IMR-90 (cell line): Measurements from ENCODE around the gene SETDB1. TPM values are rescaled to one million over a fixed set of nuclear protein-coding genes. Genes with fewer than 3 reads are reported as not detected.

Source experiments
- ATAC-seq: fragments of 200-7000 bp; cut with Tn5 transposase; 2 replicates; pipeline ENCODE4 v1.9.1; 2020; ENCODE audit warnings: low read depth, mild to moderate bottlenecking, moderate library complexity
- BruUV-seq: library from RNA; stranded (reverse); fragments of 400-500 nt; replicated peaks from 2 replicates; lab custom pipeline; 2021; lab: Mats Ljungman, UMichigan
- CTCF ChIA-PET: fragments of 300-600 bp; formaldehyde crosslinking; extraction: SDS; loops from one replicate; lab custom pipeline; 2021; ENCODE audit warnings: antibody characterized with exemption; lab: Yijun Ruan, JAX
- POLR2A ChIA-PET: fragments of 300-600 bp; sonication (Branson Sonifier 250); formaldehyde crosslinking; loops from one replicate; lab custom pipeline; 2022; ENCODE audit warnings: antibody characterized with exemption; ENCODE audit not compliant: unreplicated experiment; lab: Charles Lee
- DNase-seq: peaks from one replicate; pipeline ENCODE4 v3.0.0; 2013
- H2AFZ ChIP-seq: replicated peaks from 2 replicates; pipeline ENCODE3; 2013; ENCODE audit warnings: low read length, mild to moderate bottlenecking; ENCODE audit not compliant: poor library complexity
- H2AK5ac ChIP-seq: 2 replicates; pipeline ENCODE4 v1.6.1; 2013; ENCODE audit warnings: low read depth, low read length, inconsistent platforms
- H2AK9ac ChIP-seq: replicated peaks from 2 replicates; pipeline ENCODE3; 2013; ENCODE audit warnings: mild to moderate bottlenecking, low read depth, low read length, moderate library complexity; ENCODE audit not compliant: poor library complexity
- H2BK120ac ChIP-seq: 2 replicates; pipeline ENCODE4 v1.6.1; 2013; ENCODE audit warnings: low read depth, low read length, inconsistent platforms
- H2BK15ac ChIP-seq: 3 replicates; pipeline ENCODE4 v1.6.1; 2013; ENCODE audit warnings: low read depth, low read length, inconsistent platforms
- H2BK20ac ChIP-seq: 2 replicates; pipeline ENCODE4 v1.6.1; 2013; ENCODE audit warnings: low read depth, mild to moderate bottlenecking, inconsistent platforms, low read length, moderate library complexity
- H2BK5ac ChIP-seq: 2 replicates; pipeline ENCODE4 v1.6.1; 2013; ENCODE audit warnings: mild to moderate bottlenecking, low read depth, low read length, inconsistent platforms; ENCODE audit not compliant: poor library complexity, severe bottlenecking
- H3K14ac ChIP-seq: replicated peaks from 2 replicates; pipeline ENCODE4 v1.6.1; 2013; ENCODE audit warnings: low read depth, low read length, inconsistent platforms
- H3K18ac ChIP-seq: 2 replicates; pipeline ENCODE4 v1.6.1; 2013; ENCODE audit warnings: low read depth, low read length, control low read depth
- H3K23ac ChIP-seq: 2 replicates; pipeline ENCODE4 v1.6.1; 2013; ENCODE audit warnings: low read depth, low read length, inconsistent platforms
- H3K27ac ChIP-seq: 2 replicates; pipeline ENCODE4 v1.5.1; 2013; ENCODE audit warnings: mild to moderate bottlenecking, control low read depth, low read length; ENCODE audit not compliant: insufficient read depth
- H3K27me3 ChIP-seq: 2 replicates; pipeline ENCODE4 v1.6.1; 2013; ENCODE audit warnings: low read length; ENCODE audit not compliant: control insufficient read depth, insufficient read depth
- H3K36me3 ChIP-seq: 2 replicates; pipeline ENCODE4 v1.6.1; 2013; ENCODE audit warnings: low read length, mixed read lengths; ENCODE audit not compliant: control insufficient read depth, insufficient read depth
- H3K4ac ChIP-seq: 2 replicates; pipeline ENCODE4 v1.6.1; 2013; ENCODE audit warnings: low read depth, low read length, inconsistent platforms
- H3K4me1 ChIP-seq: 2 replicates; pipeline ENCODE4 v1.6.1; 2013; ENCODE audit warnings: low read length, mixed read lengths; ENCODE audit not compliant: control insufficient read depth, insufficient read depth
- H3K4me2 ChIP-seq: 2 replicates; pipeline ENCODE4 v1.6.1; 2013; ENCODE audit warnings: low read depth, mild to moderate bottlenecking, control low read depth, low read length, moderate library complexity
- H3K4me3 ChIP-seq: 2 replicates; pipeline ENCODE4 v1.5.1; 2013; ENCODE audit warnings: low read depth, mild to moderate bottlenecking, control low read depth, low read length, moderate library complexity; ENCODE audit not compliant: insufficient read depth
- H3K56ac ChIP-seq: 2 replicates; pipeline ENCODE4 v1.6.1; 2013; ENCODE audit warnings: low read length, inconsistent platforms; ENCODE audit not compliant: insufficient read depth; ENCODE audit errors: extremely low read depth
- H3K79me1 ChIP-seq, 2 experiments: 2 replicates each; pipeline ENCODE4 v1.6.1; 2013; ENCODE audit warnings: low read length in 2 of 2, inconsistent platforms in 1 of 2, low read depth in 1 of 2
- H3K9ac ChIP-seq: 2 replicates; pipeline ENCODE4 v1.6.1; 2013; ENCODE audit warnings: low read depth, low read length, control low read depth
- H3K9me1 ChIP-seq: 2 replicates; pipeline ENCODE4 v1.6.1; 2013; ENCODE audit warnings: low read length, inconsistent platforms; ENCODE audit not compliant: insufficient read depth
- H3K9me3 ChIP-seq: 2 replicates; pipeline ENCODE4 v1.6.1; 2013; ENCODE audit warnings: low read length; ENCODE audit not compliant: control insufficient read depth, insufficient read depth
- H4K20me1 ChIP-seq: 2 replicates; pipeline ENCODE4 v1.6.1; 2013; ENCODE audit warnings: low read length, inconsistent platforms; ENCODE audit not compliant: insufficient read depth
- H4K5ac ChIP-seq: 2 replicates; pipeline ENCODE4 v1.6.1; 2013; ENCODE audit warnings: mild to moderate bottlenecking, low read depth, low read length, control low read depth
- H4K8ac ChIP-seq, 2 experiments: 2 replicates each; pipeline ENCODE4 v1.6.1; 2013; ENCODE audit warnings: low read depth in 2 of 2, low read length in 2 of 2, control low read depth in 1 of 2, inconsistent platforms in 1 of 2
- H4K91ac ChIP-seq: 2 replicates; pipeline ENCODE4 v1.6.1; 2013; ENCODE audit warnings: low read depth, low read length, inconsistent platforms; ENCODE audit not compliant: insufficient read depth
- CEBPB ChIP-seq: IDR thresholded peaks from 2 replicates; pipeline ENCODE4 v1.6.1; 2012; ENCODE audit warnings: low read depth, low read length, improper control_type of control experiment
- CHD1 ChIP-seq: IDR thresholded peaks from 2 replicates; pipeline ENCODE4 v1.6.1; 2012; ENCODE audit warnings: low read depth, low read length, improper control_type of control experiment
- ELK1 ChIP-seq: fragments of 150-350 bp; IDR thresholded peaks from 2 replicates; pipeline ENCODE4 v1.6.1; 2016; ENCODE audit warnings: low read depth, mild to moderate bottlenecking, low read length, moderate library complexity, borderline replicate concordance
- MAFK ChIP-seq: IDR thresholded peaks from 2 replicates; pipeline ENCODE4 v1.6.1; 2012; ENCODE audit warnings: low read depth, low read length, improper control_type of control experiment
- MXI1 ChIP-seq: IDR thresholded peaks from 2 replicates; pipeline ENCODE4 v1.6.1; 2012; ENCODE audit warnings: low read depth, mild to moderate bottlenecking, low read length, moderate library complexity, borderline replicate concordance
- POLR2A ChIP-seq: IDR thresholded peaks from 2 replicates; pipeline ENCODE4 v1.6.1; 2012; ENCODE audit warnings: mild to moderate bottlenecking, low read depth, low read length
- RAD21 ChIP-seq: IDR thresholded peaks from 2 replicates; pipeline ENCODE4 v1.6.1; 2012; ENCODE audit warnings: low read length, improper control_type of control experiment
- RCOR1 ChIP-seq: IDR thresholded peaks from 2 replicates; pipeline ENCODE4 v1.6.1; 2012; ENCODE audit warnings: mild to moderate bottlenecking, low read length, improper control_type of control experiment; ENCODE audit not compliant: insufficient replicate concordance
- RFX5 ChIP-seq: IDR thresholded peaks from 2 replicates; pipeline ENCODE4 v1.8.0; 2012; ENCODE audit warnings: low read depth, mild to moderate bottlenecking, low read length, moderate library complexity
- WGBS, 2 experiments: methylation state at CpG; one replicate each; pipeline versions ENCODE4 v1.1.5 to v1.1.7; 2013; ENCODE audit warnings: missing lambda C conversion rate in 2 of 2; ENCODE audit not compliant: insufficient read length in 1 of 2; ENCODE audit errors: extremely low coverage in 2 of 2; 5-methylcytosine and 5-hydroxymethylcytosine counted together
- dilution Hi-C: fragments of 300-500 bp; cut with HindIII; formaldehyde crosslinking; loops from one replicate; pipeline ENCODE4 v1.14.3; 2018; ENCODE audit warnings: low sequenced_read_pairs; ENCODE audit not compliant: unreplicated experiment
- in situ Hi-C: fragments of 300-500 bp; cut with MboI; formaldehyde crosslinking; loops from 3 replicates; pipeline ENCODE4 v1.14.3; 2019; ENCODE audit warnings: low sequenced_read_pairs, inconsistent platforms, mixed read lengths
- intact Hi-C: fragments of 100-400 bp; cut with micrococcal nuclease; formaldehyde crosslinking; loops from 2 replicates; pipeline ENCODE4 v1.10.0; 2022
- polyA plus RNA-seq, 3 experiments: library from polyadenylated mRNA; depleted of rRNA; stranded (reverse); fragments of >200 nt; gene quantifications; 2 replicates each; pipeline ENCODE4 v1.2.3, GENCODE V29; 2012; ENCODE audit warnings: low replicate concordance in 1 of 3
- total RNA-seq: library from RNA; depleted of rRNA; stranded (reverse); fragments of >200 nt; gene quantifications from 2 replicates; pipeline ENCODE4 v1.2.3, GENCODE V29; 2012

The SETDB1 gene
- total and polyA plus RNA-seq, 2 of the 4 experiments (the other 2 are of a cell fraction) = 18.7 to 22.9 TPM

DNA sequence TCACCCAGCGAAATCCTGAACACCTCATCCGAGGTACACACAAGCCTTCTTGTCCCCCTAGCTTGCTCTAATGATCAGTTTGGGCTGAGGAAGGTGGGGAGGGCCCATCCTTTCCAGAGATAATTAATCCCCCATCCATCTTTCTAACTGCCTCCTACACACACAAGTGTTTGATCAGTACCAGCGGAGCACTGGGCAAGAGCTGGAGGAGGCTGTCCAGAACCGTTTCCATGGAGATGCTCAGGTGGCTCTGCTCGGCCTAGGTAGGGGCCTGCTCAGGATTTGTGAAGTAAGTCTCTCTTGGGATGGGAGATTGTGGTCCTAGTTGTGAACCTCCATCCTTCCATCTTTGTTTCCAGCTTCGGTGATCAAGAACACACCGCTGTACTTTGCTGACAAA is 61.8 kb downstream of the SETDB1 start:
- no peak overlapping the region for H3K56ac ChIP-seq
- no peak overlapping the region for H2AK5ac ChIP-seq
- no peak overlapping the region for H4K8ac ChIP-seq
- H3K4me1 ChIP-seq = no peaks in the 10 kb centered on the region
- CTCF ChIA-PET = interaction anchor here (0.6 to 2.1 kb wide), 2 partner anchors 10 to 293 kb away, joined by 3 to 5 read pairs; no protein-coding TSS in a partner anchor
- no peaks in the 10 kb centered on the region for H3K36me3 ChIP-seq
- BruUV-seq = no TSS peak
- H3K27me3 ChIP-seq = peaks cover 6% of the 10 kb centered on the region; the same call in 1 of the 2 replicates
- in situ Hi-C loops = no loop called here
- dilution Hi-C loops = no loop called here
- DNase-seq (no peak), ATAC-seq (no peak)
- no peak overlapping the region for H2AK9ac ChIP-seq
- TF ChIP-seq MAFK (no peak), MXI1 (no peak), RAD21 (no peak), CHD1 (no peak), RFX5 (no peak), RCOR1 (no peak), CEBPB (no peak), POLR2A (no peak), ELK1 (no peak)
- H3K27ac ChIP-seq = no peak overlapping the region
- POLR2A ChIA-PET = no interaction called here
- no peaks in the 10 kb centered on the region for H4K20me1 ChIP-seq
- H2BK15ac ChIP-seq = no peak overlapping the region
- no CpG with 5 or more reads among the region's 7 CpGs for WGBS, 2 experiments
- no peak overlapping the region for H3K4me3 ChIP-seq
- no peak overlapping the region for H2AFZ ChIP-seq
- H3K14ac ChIP-seq = no peak overlapping the region
- peaks cover 3% of the 10 kb centered on the region; the same call in 1 of the 2 replicates for H3K9me1 ChIP-seq
- H2BK120ac ChIP-seq = no peak overlapping the region
- H3K4me2 ChIP-seq = no peak overlapping the region
- H3K9ac ChIP-seq = no peak overlapping the region
- no peak overlapping the region for H3K4ac ChIP-seq
- intact Hi-C loops = no loop called here
- no peak overlapping the region for H4K91ac ChIP-seq
- no peak overlapping the region for H2BK5ac ChIP-seq
- H3K23ac ChIP-seq = no peak overlapping the region
- H3K18ac ChIP-seq = no peak overlapping the region
- H3K9me3 ChIP-seq = no peaks in the 10 kb centered on the region
- no peaks in the 10 kb centered on the region for H3K79me1 ChIP-seq
- no peak overlapping the region for H2BK20ac ChIP-seq
- H4K5ac ChIP-seq = no peak overlapping the region
